Endothelial cell of umbilical vein (primary cell): Measurements from ENCODE around the gene ADGRB2. TPM values are rescaled to one million over a fixed set of nuclear protein-coding genes. Genes with fewer than 3 reads are reported as not detected.

Source experiments
- BruUV-seq: library from RNA; stranded (reverse); fragments of 400-500 nt; replicated peaks from 2 replicates; lab custom pipeline; 2021; lab: Mats Ljungman, UMichigan
- CTCF ChIA-PET: fragments of 300-600, 350-600 bp; sonication (Branson Sonifier 250); formaldehyde crosslinking; loops from one replicate; lab custom pipeline; 2021; ENCODE audit warnings: antibody characterized with exemption, inconsistent platforms; lab: Charles Lee
- POLR2A ChIA-PET: fragments of 300-600, 350-600 bp; sonication (Branson Sonifier 250); formaldehyde crosslinking; loops from one replicate; lab custom pipeline; 2021; ENCODE audit warnings: antibody characterized with exemption, inconsistent platforms; lab: Charles Lee
- DNase-seq: peaks from one replicate; pipeline ENCODE4 v3.0.0-alpha.2; 2011; ENCODE audit warnings: low read depth, low spot score
- FAIRE-seq: peaks from 2 replicates; lab custom pipeline; 2011; peaks lifted over from hg19 to GRCh38; lab: Jason Lieb, UNC
- H2AFZ ChIP-seq: 2 replicates; pipeline ENCODE4 v1.6.0; 2012; ENCODE audit warnings: low read depth, low read length, control low read depth, inconsistent platforms
- H3K27ac ChIP-seq: 2 replicates; pipeline ENCODE4 v1.5.1; 2011; ENCODE audit warnings: low read depth, mild to moderate bottlenecking, control low read depth, low read length, moderate library complexity; ENCODE audit not compliant: insufficient read depth
- H3K27me3 ChIP-seq, 2 experiments: 2 replicates each; pipeline versions ENCODE4 v1.6.0 to v1.6.1; 2011; ENCODE audit warnings: low read length in 2 of 2, mixed read lengths in 1 of 2; ENCODE audit not compliant: control insufficient read depth in 2 of 2, insufficient read depth in 2 of 2
- H3K36me3 ChIP-seq, 2 experiments: 2 replicates in 1 of 2; 3 replicates in 1 of 2; pipeline ENCODE4 v1.5.1; 2011; ENCODE audit warnings: low read length in 2 of 2, mild to moderate bottlenecking in 1 of 2, moderate library complexity in 1 of 2; ENCODE audit not compliant: control insufficient read depth in 2 of 2, insufficient read depth in 2 of 2; ENCODE audit errors: extremely low read depth in 1 of 2
- H3K4me1 ChIP-seq: 3 replicates; pipeline ENCODE4 v1.5.1; 2011; ENCODE audit warnings: mild to moderate bottlenecking, low read length; ENCODE audit not compliant: control insufficient read depth, insufficient read depth; ENCODE audit errors: extremely low read depth
- H3K4me2 ChIP-seq: 2 replicates; pipeline ENCODE4 v1.6.1; 2011; ENCODE audit warnings: low read length, control low read depth, mixed read lengths; ENCODE audit not compliant: insufficient read depth
- H3K4me3 ChIP-seq, 3 experiments: fragments of 200-600 bp in 1 of 3; sonication (generic), shearing (Covaris generic) in 1 of 3; replicated peaks in 1 of 3; 2 replicates each; pipeline ENCODE4 v1.5.1; 2011 to 2016; ENCODE audit warnings: control low read depth in 3 of 3, low read length in 3 of 3, mild to moderate bottlenecking in 2 of 3, inconsistent platforms in 1 of 3, low read depth in 1 of 3, moderate library complexity in 1 of 3; ENCODE audit not compliant: insufficient read depth in 1 of 3
- H3K79me2 ChIP-seq: 2 replicates; pipeline ENCODE4 v1.6.0; 2012; ENCODE audit warnings: low read length, inconsistent platforms; ENCODE audit not compliant: control insufficient read depth, insufficient read depth
- H3K9ac ChIP-seq: replicated peaks from 2 replicates; pipeline ENCODE3; 2011; ENCODE audit warnings: low read length, control low read depth; ENCODE audit not compliant: insufficient read depth; ENCODE audit errors: extremely low read depth
- H3K9me1 ChIP-seq: replicated peaks from 3 replicates; pipeline ENCODE4 v1.6.0; 2011; ENCODE audit warnings: mild to moderate bottlenecking, low read length; ENCODE audit not compliant: control insufficient read depth, insufficient read depth; ENCODE audit errors: extremely low read depth
- H3K9me3 ChIP-seq: replicated peaks from 2 replicates; pipeline ENCODE4 v1.5.1; 2012; ENCODE audit warnings: low read length, inconsistent platforms; ENCODE audit not compliant: control insufficient read depth, insufficient read depth
- H4K20me1 ChIP-seq: replicated peaks from 2 replicates; pipeline ENCODE3; 2011; ENCODE audit warnings: mild to moderate bottlenecking, low read length; ENCODE audit not compliant: control insufficient read depth, insufficient read depth; ENCODE audit errors: extremely low read depth
- CTCF ChIP-seq, 2 donors: IDR thresholded peaks; 1 replicate in 1 of 2; 2 replicates in 1 of 2; pipeline ENCODE4 v1.5.1; 2011; ENCODE audit warnings: low read length in 2 of 2, mild to moderate bottlenecking in 2 of 2, moderate library complexity in 2 of 2, control low read depth in 1 of 2, inconsistent platforms in 1 of 2, low read depth in 1 of 2; ENCODE audit not compliant: insufficient read depth in 1 of 2; ENCODE audit errors: extremely low read depth in 1 of 2
- EZH2 ChIP-seq: IDR thresholded peaks from 2 replicates; pipeline ENCODE4 v1.6.1; 2012; ENCODE audit warnings: borderline replicate concordance, low read depth, mild to moderate bottlenecking, moderate library complexity, low read length, inconsistent platforms; ENCODE audit not compliant: severe bottlenecking
- FOS ChIP-seq: IDR thresholded peaks from 2 replicates; pipeline ENCODE4 v1.6.1; 2011; ENCODE audit warnings: mild to moderate bottlenecking, low read length, moderate library complexity, borderline replicate concordance; ENCODE audit not compliant: insufficient read depth
- GATA2 ChIP-seq: IDR thresholded peaks from 2 replicates; pipeline ENCODE4 v1.7.0; 2011; ENCODE audit warnings: low read depth, mild to moderate bottlenecking, moderate library complexity, mixed read lengths, low read length; ENCODE audit not compliant: insufficient read length, insufficient read depth
- JUN ChIP-seq: IDR thresholded peaks from 2 replicates; pipeline ENCODE4 v1.6.1; 2011; ENCODE audit warnings: borderline replicate concordance, low read depth; ENCODE audit not compliant: insufficient read length, insufficient read depth
- MAX ChIP-seq: IDR thresholded peaks from 2 replicates; pipeline ENCODE4 v1.6.1; 2011; ENCODE audit not compliant: insufficient read depth, insufficient read length
- MYC ChIP-seq: IDR thresholded peaks from one replicate; pipeline ENCODE4 v1.6.1; 2011; ENCODE audit warnings: mild to moderate bottlenecking, low read depth, low read length
- POLR2A ChIP-seq: IDR thresholded peaks from 2 replicates; pipeline ENCODE4 v1.6.1; 2012; ENCODE audit warnings: low read depth, mild to moderate bottlenecking, control low read depth, low read length
- POLR2AphosphoS5 ChIP-seq: IDR thresholded peaks from 2 replicates; pipeline ENCODE4 v1.6.1; 2012; ENCODE audit warnings: low read depth, mild to moderate bottlenecking, control low read depth, low read length, moderate library complexity; ENCODE audit not compliant: insufficient read depth
- dilution Hi-C: fragments of 300-500 bp; cut with MboI; formaldehyde crosslinking; loops from one replicate; pipeline ENCODE4 v1.15.0; 2019; ENCODE audit warnings: low sequenced_read_pairs; ENCODE audit not compliant: extremely low pct_ligation_motif_present
- intact Hi-C: fragments of 100-400 bp; cut with micrococcal nuclease; formaldehyde crosslinking; loops from one replicate; pipeline ENCODE4 v1.10.0; 2022
- polyA plus RNA-seq, 4 experiments: library from polyadenylated mRNA; depleted of rRNA in 3 of 4; stranded (reverse) in 3 of 4; unstranded in 1 of 4; fragments of >200 nt; gene quantifications; 2 replicates each; pipeline versions ENCODE4 v1.2.1 to v1.2.3, GENCODE V29; 2011 to 2012; ENCODE audit warnings: missing spikeins in 1 of 4
- total RNA-seq: library from RNA; stranded (reverse); gene quantifications from 2 replicates; pipeline ENCODE4 v1.2.3, GENCODE V29; 2021

ADGRB2 gene
- total and polyA plus RNA-seq, 2 donors (not counting 3 experiments of a cell fraction or from before 2014, with no cell fraction given): 1.3 to 1.5 TPM

- ChIA-PET POLR2A (no interaction called here), CTCF (interaction anchor here (0.6 to 8.5 kb wide), 7 partner anchors 13 to 209 kb away, joined by 3 to 102 read pairs (median 8); no protein-coding TSS in a partner anchor)
- no peaks in the 10 kb centered on the region for H3K9me3 ChIP-seq
- no peak overlapping the region for H3K27ac ChIP-seq
- no peak overlapping the region for H3K9ac ChIP-seq
- no peak for FAIRE-seq
- H3K9me1 ChIP-seq: no peaks in the 10 kb centered on the region
- no peaks in the 10 kb centered on the region for H3K36me3 ChIP-seq
- no peak overlapping the region for H3K4me2 ChIP-seq
- H3K4me1 ChIP-seq: peaks cover 24% of the 10 kb centered on the region
- no peaks in the 10 kb centered on the region for H3K27me3 ChIP-seq
- no peak overlapping the region for H3K4me3 ChIP-seq
- no peaks in the 10 kb centered on the region for H3K79me2 ChIP-seq
- no peak for DNase-seq
- no peaks in the 10 kb centered on the region for H4K20me1 ChIP-seq
- no TSS peak for BruUV-seq
- TF ChIP-seq POLR2A: no peak
- TF ChIP-seq CTCF (IDR thresholded peaks at IDR 0.05; ENCODE audit: extremely low read depth in 1 of 2, insufficient read depth in 1 of 2, low read depth in 1 of 2, low read length in 2 of 2): no peak
- intact Hi-C loops: loop anchor here (2.0 kb wide), 1 partner anchor 45 kb away; no protein-coding TSS in a partner anchor
- H2AFZ ChIP-seq: no peak overlapping the region
- dilution Hi-C loops: no loop called here
Observed at GRCh38 chr1:31759298-31760023, 4.7 kb downstream of the ADGRB2 start.

GRCh38 chr1:31758823-31759222 lies 5.3 kb downstream of the ADGRB2 start:
- no TSS peak for BruUV-seq
- no peaks in the 10 kb centered on the region for H3K9me1 ChIP-seq
- no peaks in the 10 kb centered on the region for H3K27me3 ChIP-seq
- ChIA-PET CTCF (interaction anchor here (0.6 to 1.8 kb wide), 5 partner anchors 13 to 208 kb away, joined by 3 to 9 read pairs (median 3); partner anchors contain the start of gene PEF1), POLR2A (no interaction called here)
- no peaks in the 10 kb centered on the region for H3K9me3 ChIP-seq
- dilution Hi-C loops (no loop called here), intact Hi-C loops (no loop called here)
- DNase-seq (no peak), FAIRE-seq (no peak)
- H3K4me3 ChIP-seq: no peak overlapping the region
- no peaks in the 10 kb centered on the region for H3K36me3 ChIP-seq
- H3K9ac ChIP-seq: no peak overlapping the region
- H3K4me1 ChIP-seq: peaks cover 22% of the 10 kb centered on the region
- H3K27ac ChIP-seq: no peak overlapping the region
- no peak overlapping the region for H2AFZ ChIP-seq
- no peaks in the 10 kb centered on the region for H3K79me2 ChIP-seq
- TF ChIP-seq MYC: no peak
- no peak for TF ChIP-seq FOS
- TF ChIP-seq POLR2AphosphoS5: no peak
- TF ChIP-seq GATA2: no peak
- no peak for TF ChIP-seq CTCF (IDR thresholded peaks at IDR 0.05; ENCODE audit: extremely low read depth in 1 of 2, insufficient read depth in 1 of 2, low read depth in 1 of 2, low read length in 2 of 2)
- no peak for TF ChIP-seq EZH2
- no peak for TF ChIP-seq MAX
- no peak for TF ChIP-seq POLR2A
- no peak for TF ChIP-seq JUN
- no peaks in the 10 kb centered on the region for H4K20me1 ChIP-seq
- H3K4me2 ChIP-seq: no peak overlapping the region
